Activated T-cell treated with anti-CD3 and anti-CD28 coated beads, Interleukin-2, amount 50 U/mL, for 72 hours (primary cell): ENCODE data around the gene TH. TPM values are rescaled to one million over a fixed set of nuclear protein-coding genes. Genes with fewer than 3 reads are reported as not detected.

Experiments used
- ATAC-seq, 2 donors: fragments of 150-1000 bp; cut with Tn5 transposase; replicated peaks in 1 of 2; 2 replicates each; pipeline ENCODE4 v1.10.0; 2021; ENCODE audit warnings: moderate library complexity in 2 of 2, mild to moderate bottlenecking in 1 of 2
- DNase-seq, 2 donors: peaks; one replicate each; pipeline ENCODE4 v3.0.0; 2021 to 2022; ENCODE audit warnings: mixed read lengths in 1 of 2
- H3K27ac Mint-ChIP-seq: one replicate; pipeline ENCODE4 v1.8.0; 2022; ENCODE audit warnings: mild to moderate bottlenecking, moderate library complexity, mixed read lengths
- H3K27me3 Mint-ChIP-seq: one replicate; pipeline ENCODE4 v1.8.0; 2022; ENCODE audit warnings: low read depth, mixed read lengths
- H3K36me3 Mint-ChIP-seq, 2 donors: one replicate each; pipeline ENCODE4 v1.8.0; 2022; ENCODE audit warnings: mixed read lengths in 2 of 2, mild to moderate bottlenecking in 1 of 2; ENCODE audit not compliant: insufficient read depth in 2 of 2
- H3K4me1 Mint-ChIP-seq: one replicate; pipeline ENCODE4 v1.8.0; 2022; ENCODE audit warnings: low read depth, mixed read lengths
- H3K4me3 Mint-ChIP-seq, 2 donors: one replicate each; pipeline ENCODE4 v1.8.0; 2022; ENCODE audit warnings: mild to moderate bottlenecking in 2 of 2, mixed read lengths in 2 of 2, moderate library complexity in 2 of 2
- H3K9me3 Mint-ChIP-seq, 2 donors: one replicate each; pipeline ENCODE4 v1.8.0; 2022; ENCODE audit warnings: mixed read lengths in 2 of 2
- total RNA-seq, 2 donors: library from RNA; stranded (reverse); gene quantifications; one replicate each; pipeline ENCODE4 v1.2.3, GENCODE V29; 2022

Gene TH
- total RNA-seq: not detected

DNA sequence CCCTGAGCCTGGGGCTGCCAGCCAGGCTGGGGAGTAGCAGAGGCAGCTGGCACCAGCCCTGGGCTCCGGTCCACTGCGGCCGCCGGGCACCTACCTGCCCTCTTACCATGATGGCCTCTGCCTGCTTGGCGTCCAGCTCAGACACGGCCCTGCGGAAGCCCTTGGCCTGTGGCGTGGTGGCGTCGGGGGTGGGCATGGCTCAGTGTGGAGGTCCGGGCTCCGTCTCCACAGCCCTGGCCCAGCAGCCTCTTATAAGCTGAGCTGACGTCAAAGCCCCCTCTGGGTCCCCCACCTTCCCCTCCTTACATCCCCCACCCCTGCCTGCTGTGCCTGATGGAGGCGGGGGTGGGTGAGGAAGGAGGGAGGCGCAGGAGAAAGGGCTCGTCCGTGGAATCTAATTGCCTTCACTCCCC, at the start of gene TH:
Gene TH, minus strand, starts transcription at position 225 of the 413 bp plus-strand sequence. Its CDS starts 29 bp downstream, at position 196.
- H3K9me3 Mint-ChIP-seq: no peaks in the 10 kb centered on the region
- no peak for DNase-seq
- no peaks in the 10 kb centered on the region for H3K36me3 Mint-ChIP-seq
- no peaks in the 10 kb centered on the region for H3K4me1 Mint-ChIP-seq
- H3K27me3 Mint-ChIP-seq: no peaks in the 10 kb centered on the region
- no peak for ATAC-seq
- no peak within 1 kb of the TSS for H3K27ac Mint-ChIP-seq
- H3K4me3 Mint-ChIP-seq: no peak within 1 kb of the TSS

DNA sequence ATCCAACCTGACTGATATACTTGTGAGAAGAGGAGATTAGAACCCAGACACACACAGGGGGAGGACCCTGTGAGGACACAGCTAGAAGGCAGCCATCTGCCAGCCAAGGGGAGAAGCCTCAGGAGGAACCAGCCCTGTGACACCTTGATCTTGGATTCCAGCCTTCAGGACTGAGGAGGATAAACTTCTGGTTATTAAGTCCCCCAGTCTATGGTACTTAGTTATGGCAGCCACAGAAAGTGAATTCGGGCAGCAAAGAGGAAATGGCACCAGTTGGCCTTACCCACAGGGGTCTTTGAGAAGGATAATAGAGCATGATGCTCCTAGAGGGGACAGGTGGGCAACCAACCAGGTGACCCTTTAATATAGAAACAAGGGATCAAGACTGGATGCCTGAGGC, 49.4 kb upstream of the TH start:
- Mint-ChIP-seq H3K36me3 (peaks cover 0 to 4% of the 10 kb centered on the region in 2 donors), H3K9me3 (peaks cover 4 to 8% of the 10 kb centered on the region in 2 donors), H3K27ac (no peak overlapping the region), H3K27me3 (peaks cover 40% of the 10 kb centered on the region), H3K4me3 (no peak overlapping the region), H3K4me1 (no peaks in the 10 kb centered on the region)
- ATAC-seq: no peak
- DNase-seq: no peak

DNA sequence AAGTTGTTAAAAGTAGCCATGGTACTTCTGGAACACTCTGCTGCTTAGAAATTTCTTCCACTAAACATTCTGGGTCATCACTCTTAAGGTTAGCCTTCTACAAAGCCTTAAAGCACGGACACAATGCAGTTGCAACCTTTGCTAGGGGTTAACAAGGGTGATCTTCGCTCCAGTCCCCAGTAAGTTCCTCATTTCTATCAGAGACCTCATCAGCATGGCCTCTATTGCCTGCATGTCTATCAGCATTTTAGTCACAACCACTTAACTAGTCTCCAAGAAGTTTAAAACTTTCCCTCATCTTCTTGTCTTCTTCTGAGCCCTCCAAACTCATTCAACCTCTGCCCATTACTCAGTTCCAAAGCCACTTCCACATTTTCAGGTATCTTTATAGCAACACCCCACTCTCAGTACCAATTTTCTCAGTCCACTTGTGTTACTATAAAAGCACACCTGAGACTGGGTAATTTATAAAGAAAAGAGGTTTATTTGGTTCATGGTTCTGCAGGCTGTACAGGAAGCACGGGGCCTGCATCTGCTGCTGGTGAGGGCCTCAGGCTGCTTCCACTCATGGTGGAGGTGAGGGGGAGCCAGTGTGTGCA, 48.7 kb upstream of the TH start:
- no peak for ATAC-seq
- Mint-ChIP-seq H3K27me3 (peaks cover 38% of the 10 kb centered on the region), H3K4me1 (no peaks in the 10 kb centered on the region), H3K9me3 (peaks cover 4 to 8% of the 10 kb centered on the region in 2 donors), H3K27ac (no peak overlapping the region), H3K36me3 (peaks cover 0 to 4% of the 10 kb centered on the region in 2 donors), H3K4me3 (no peak overlapping the region)
- DNase-seq: no peak

DNA sequence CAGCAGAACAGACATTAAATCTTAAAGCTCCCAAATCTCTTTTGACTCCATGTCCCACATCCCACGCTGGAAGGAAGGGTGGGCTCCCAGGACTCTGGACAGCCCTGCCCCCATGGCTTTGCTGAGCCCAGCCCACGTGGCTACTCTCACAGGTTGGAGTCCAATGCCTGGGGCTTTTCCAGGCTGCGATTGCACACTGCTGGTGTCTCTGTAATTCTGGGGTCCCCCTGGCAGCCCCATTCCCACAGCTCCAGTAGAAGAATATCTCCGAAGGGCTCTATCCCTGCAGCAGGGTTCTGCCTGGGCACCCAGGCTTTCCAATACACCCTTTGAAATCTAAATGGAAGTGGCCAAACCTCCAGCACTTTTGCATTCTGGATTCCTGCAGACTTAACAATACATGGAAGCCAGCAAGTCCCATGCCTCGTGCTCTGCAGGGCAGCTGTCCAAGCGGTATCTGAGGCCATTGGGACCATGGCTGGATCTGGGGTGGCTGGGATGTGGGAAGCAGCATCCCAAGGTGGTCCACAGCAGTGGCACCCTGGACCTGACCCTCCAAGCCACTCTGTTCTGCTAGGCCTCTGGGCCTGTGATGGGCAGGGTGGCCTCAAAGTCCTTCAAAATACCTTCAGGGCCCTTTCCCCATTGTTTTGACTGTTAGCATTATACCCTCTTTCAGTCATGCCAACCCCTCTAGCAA, 47.9 kb upstream of the TH start:
- DNase-seq (no peak), ATAC-seq (no peak)
- Mint-ChIP-seq H3K9me3 (peaks cover 3 to 8% of the 10 kb centered on the region in 2 donors), H3K27me3 (peaks cover 35% of the 10 kb centered on the region), H3K36me3 (peaks cover 0 to 4% of the 10 kb centered on the region in 2 donors), H3K4me1 (no peaks in the 10 kb centered on the region), H3K27ac (no peak overlapping the region), H3K4me3 (no peak overlapping the region)

DNA sequence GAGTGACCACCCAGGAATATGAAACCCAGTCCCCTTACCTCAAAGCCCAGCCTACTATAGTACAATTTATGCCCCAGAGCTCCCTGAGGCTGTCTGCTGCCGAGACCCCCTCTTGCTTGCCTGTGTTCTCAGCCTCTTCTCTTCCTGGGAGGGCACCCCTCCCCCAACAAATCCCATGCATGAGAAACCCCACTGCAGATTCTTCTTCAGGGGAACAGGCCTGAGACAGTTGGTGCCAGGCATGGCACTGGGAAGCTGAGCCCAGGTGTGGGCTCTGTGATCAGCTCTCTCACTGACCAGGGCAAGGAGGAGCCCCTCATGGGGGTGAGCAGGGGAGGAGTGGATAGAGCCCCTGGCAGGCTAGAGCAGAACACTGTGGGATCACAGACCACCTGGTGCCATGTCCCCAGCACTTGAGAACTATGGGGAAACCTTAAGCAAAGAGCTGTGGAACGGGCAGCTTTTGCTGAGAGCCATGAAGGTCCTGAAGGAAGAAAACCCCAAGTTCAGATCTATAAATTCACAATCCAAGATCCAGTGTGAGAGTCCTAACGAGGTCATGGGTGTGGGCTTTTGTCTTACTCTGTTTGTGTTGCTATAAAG, 46.5 kb upstream of the TH start:
- DNase-seq: no peak
- H3K9me3 Mint-ChIP-seq: peaks cover 0 to 5% of the 10 kb centered on the region in 2 donors
- H3K27me3 Mint-ChIP-seq: peaks cover 24% of the 10 kb centered on the region
- H3K4me1 Mint-ChIP-seq: peaks cover 10% of the 10 kb centered on the region
- no peak for ATAC-seq
- no peak overlapping the region for H3K4me3 Mint-ChIP-seq
- H3K36me3 Mint-ChIP-seq: no peaks in the 10 kb centered on the region
- no peak overlapping the region for H3K27ac Mint-ChIP-seq

DNA sequence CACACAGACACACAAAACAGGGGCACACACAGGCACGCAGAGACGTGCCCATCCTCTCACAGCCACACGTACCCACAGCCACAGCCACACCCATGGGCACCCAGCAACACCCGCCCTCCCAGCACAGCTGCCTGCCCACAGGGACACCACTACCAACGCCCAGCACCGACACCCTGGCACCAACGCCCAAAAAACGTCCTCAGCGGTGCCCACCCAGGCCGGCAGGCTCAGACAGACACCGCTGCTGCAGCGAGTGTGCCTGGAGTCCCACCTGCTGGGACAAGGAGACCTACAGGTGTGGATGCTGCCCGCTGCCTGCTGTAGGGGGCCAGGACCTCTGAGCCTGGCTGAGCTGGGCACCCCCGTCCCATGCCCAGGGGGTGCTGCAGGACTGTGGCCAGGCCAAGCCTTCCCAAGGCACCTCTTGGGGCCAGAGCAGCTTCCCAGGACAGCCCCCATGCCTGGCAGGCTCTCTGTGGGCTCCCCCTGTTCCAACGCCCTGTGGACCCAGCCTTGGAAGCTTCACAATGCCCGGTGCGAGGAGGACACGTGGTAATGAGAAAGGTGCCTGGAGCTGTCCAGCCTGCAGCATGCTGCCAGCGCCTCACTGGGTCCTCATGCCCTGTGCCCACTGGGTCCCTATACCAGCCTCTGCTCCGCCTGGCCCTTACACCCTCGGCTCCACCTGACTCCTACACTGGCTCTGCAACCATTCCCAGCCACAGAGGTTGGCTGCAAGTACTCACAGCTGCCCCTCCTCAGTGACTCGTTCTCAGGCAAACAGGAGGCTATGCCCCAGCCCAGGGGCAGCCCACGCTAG, 45.8 kb upstream of the TH start:
- Mint-ChIP-seq H3K9me3 (peaks cover 0 to 5% of the 10 kb centered on the region in 2 donors), H3K27ac (no peak overlapping the region), H3K27me3 (peaks cover 17% of the 10 kb centered on the region), H3K4me3 (no peak overlapping the region), H3K36me3 (no peaks in the 10 kb centered on the region), H3K4me1 (peaks cover 10% of the 10 kb centered on the region)
- ATAC-seq (no peak), DNase-seq (no peak)

DNA sequence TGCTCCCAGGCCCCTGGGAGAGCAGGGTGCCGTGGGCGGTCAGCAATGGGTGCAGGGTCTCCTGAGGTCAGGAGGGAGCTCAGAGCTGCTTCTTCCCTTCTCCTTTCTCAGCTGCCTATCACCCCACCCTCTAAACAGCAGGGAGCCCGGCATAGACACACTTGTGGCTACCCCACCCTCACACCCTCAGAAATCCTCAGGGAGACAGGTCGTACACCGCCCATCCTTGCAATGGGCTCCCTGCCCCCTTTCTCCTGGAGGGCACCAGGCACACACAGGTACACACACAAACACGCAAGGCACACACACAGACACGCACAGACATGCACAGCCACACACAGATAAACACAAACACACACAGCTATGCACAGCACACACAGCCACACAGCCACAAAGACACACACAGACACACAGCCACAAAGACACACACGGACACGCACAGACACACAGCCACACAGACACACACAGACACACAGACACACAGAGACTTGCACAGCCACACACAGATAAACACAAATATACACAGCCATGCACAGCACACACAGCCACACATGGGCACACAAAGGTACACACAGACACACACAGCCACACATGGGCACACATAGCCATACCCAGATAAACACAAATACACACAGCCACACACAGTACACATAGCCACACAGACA, 44.9 kb upstream of the TH start:
- H3K9me3 Mint-ChIP-seq: peaks cover 0 to 2% of the 10 kb centered on the region in 2 donors
- peaks cover 9% of the 10 kb centered on the region for H3K27me3 Mint-ChIP-seq
- ATAC-seq (no peak), DNase-seq (no peak)
- H3K36me3 Mint-ChIP-seq: no peaks in the 10 kb centered on the region
- no peak overlapping the region for H3K27ac Mint-ChIP-seq
- no peak overlapping the region for H3K4me3 Mint-ChIP-seq
- peaks cover 10% of the 10 kb centered on the region for H3K4me1 Mint-ChIP-seq

DNA sequence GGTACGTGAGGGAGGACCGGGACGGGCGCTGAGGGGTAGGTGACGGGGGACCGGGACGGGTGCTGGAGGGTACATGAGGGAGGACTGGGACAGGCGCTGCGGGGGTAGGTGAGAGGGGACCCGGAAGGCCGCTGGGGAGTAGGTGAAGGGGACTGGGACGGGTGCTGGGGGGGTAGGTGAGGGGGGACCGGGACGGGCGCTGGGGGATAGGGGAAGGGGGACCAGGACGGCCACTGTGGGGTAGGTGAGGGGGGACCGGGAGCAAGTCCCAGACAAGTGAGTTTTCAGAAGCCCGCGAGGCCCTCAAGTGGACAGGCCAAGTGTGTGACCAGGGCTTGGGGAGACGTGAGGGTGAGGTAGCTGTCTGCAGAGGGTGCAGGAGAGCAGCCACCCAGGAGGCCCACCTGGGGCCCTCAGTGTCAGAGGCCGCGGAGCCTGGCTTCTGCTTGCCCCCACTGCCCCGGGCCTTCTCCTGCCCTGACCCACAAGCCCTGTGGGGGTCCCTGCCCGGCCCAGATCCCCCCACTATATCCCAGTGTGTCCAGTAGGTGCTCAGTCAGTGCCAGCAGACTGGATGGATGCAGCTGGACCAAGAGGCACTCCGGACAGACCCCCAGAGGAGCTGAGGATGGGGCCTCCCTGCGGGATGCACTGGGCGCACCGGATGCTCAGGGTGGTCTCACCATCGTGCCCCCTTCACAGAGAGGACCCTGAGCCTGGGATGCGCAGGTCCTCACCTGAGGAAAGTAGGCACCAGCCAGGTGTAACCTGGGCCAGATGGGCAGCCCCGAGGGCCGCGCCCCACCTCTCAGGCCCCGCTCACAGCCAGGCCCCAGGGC, 44.2 kb upstream of the TH start:
- H3K4me1 Mint-ChIP-seq: peaks cover 10% of the 10 kb centered on the region

DNA sequence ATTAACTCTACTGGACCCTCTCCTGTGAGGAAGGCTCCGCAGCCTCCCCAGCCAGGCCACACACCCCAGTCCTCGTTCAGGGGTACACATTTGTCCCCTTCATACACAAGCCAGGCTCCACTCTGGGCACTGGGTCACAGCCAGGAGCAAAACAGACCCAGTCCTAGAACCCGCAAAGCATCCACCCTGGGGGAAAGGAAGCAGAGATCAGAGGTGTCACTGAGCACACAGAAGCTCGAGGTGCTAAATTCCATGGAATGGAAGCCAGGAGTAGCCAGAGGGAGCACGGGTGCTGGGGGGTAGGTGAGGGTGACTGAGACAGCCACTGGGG, 43.6 kb upstream of the TH start:
- no peak for DNase-seq
- ATAC-seq: no peak
- no peaks in the 10 kb centered on the region for H3K36me3 Mint-ChIP-seq
- no peaks in the 10 kb centered on the region for H3K9me3 Mint-ChIP-seq
- peaks cover 4% of the 10 kb centered on the region for H3K27me3 Mint-ChIP-seq
- H3K4me1 Mint-ChIP-seq: peaks cover 10% of the 10 kb centered on the region
- no peak overlapping the region for H3K4me3 Mint-ChIP-seq
- no peak overlapping the region for H3K27ac Mint-ChIP-seq

More for the DNA sequence above, 44.2 kb upstream of the TH start:
- no peak overlapping the region for H3K4me3 Mint-ChIP-seq
- no peak for DNase-seq
- no peaks in the 10 kb centered on the region for H3K36me3 Mint-ChIP-seq
- H3K9me3 Mint-ChIP-seq: peaks cover 0 to 2% of the 10 kb centered on the region in 2 donors
- ATAC-seq: no peak
- H3K27ac Mint-ChIP-seq: no peak overlapping the region
- H3K27me3 Mint-ChIP-seq: peaks cover 9% of the 10 kb centered on the region

DNA sequence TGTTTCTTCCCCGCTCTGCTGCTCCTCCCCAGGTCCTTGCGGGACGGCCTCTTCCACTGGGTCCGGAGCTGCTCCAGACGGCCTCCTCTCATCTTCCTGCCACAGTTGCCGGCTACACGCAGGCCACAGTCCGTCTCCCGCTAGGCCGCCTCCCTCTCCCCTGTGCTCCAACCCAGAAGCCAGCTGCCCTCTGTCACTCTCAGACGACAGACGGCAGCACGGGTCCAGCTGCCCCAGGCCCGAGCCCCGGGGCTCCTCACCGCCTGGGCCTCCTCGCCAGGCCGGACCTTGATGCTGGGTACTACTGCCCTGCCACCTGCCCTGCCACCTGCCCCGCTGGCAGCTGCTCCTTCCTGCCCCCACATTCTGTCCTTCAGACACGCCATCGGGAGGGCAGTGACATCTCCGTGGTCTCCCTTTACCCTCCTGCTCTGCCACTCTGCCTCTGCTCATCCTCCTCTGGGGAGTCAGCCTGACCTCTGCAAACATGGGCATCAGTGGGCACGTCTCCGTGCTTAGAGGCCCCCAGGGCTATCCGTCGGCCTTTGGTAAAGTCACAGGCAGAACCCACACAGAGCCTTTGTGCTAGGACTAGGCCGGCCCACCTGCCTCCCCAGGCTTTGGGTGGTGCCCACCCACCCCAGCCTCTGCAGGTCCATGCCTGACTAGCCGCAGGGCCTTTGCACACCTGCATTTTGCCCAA, 43.1 kb upstream of the TH start:
- Mint-ChIP-seq H3K36me3 (no peaks in the 10 kb centered on the region), H3K9me3 (no peaks in the 10 kb centered on the region), H3K4me1 (peaks cover 10% of the 10 kb centered on the region), H3K4me3 (no peak overlapping the region), H3K27me3 (no peaks in the 10 kb centered on the region), H3K27ac (no peak overlapping the region)
- ATAC-seq: no peak
- no peak for DNase-seq

DNA sequence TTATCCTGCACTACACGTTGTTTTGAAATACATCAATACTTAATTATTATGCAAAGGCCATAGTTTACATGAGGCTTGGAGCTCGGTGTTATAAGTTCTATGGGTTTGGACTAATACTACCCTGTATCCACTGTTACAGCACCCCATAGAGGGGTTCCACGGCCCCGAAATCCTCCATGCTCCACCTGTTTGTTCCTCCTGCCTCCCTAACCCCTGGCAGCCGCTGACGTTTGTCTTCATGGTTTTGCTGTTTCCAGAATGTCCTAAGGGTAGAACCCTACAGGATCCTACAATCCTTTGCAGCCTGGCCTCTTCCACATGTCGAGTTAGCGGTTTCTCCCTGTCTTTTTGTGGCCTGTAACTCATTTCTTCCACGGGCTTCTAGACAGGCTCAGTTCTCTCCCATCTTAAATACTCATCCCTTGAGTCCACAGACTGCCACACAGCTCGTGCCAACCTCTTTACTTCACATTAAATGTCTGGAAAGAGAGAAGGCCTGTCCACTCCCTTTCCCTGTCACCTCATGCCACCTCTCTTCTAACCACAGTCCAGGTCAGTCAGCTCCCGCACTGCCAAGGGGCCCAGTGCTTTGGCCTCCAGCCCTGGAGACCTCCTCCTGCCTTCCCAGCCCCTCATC, 42.4 kb upstream of the TH start:
- peaks cover 10% of the 10 kb centered on the region for H3K4me1 Mint-ChIP-seq
- H3K27ac Mint-ChIP-seq: no peak overlapping the region
- no peaks in the 10 kb centered on the region for H3K36me3 Mint-ChIP-seq
- no peaks in the 10 kb centered on the region for H3K9me3 Mint-ChIP-seq
- H3K4me3 Mint-ChIP-seq: peak overlapping the region; percentile 26 to 40
- DNase-seq: no peak
- no peak for ATAC-seq
- no peaks in the 10 kb centered on the region for H3K27me3 Mint-ChIP-seq
